ENCODE data around the gene POU3F3.
A peak's percentile ranks its signal among the peaks of the same experiment; 100 is the strongest.

Gene POU3F3

DNA sequence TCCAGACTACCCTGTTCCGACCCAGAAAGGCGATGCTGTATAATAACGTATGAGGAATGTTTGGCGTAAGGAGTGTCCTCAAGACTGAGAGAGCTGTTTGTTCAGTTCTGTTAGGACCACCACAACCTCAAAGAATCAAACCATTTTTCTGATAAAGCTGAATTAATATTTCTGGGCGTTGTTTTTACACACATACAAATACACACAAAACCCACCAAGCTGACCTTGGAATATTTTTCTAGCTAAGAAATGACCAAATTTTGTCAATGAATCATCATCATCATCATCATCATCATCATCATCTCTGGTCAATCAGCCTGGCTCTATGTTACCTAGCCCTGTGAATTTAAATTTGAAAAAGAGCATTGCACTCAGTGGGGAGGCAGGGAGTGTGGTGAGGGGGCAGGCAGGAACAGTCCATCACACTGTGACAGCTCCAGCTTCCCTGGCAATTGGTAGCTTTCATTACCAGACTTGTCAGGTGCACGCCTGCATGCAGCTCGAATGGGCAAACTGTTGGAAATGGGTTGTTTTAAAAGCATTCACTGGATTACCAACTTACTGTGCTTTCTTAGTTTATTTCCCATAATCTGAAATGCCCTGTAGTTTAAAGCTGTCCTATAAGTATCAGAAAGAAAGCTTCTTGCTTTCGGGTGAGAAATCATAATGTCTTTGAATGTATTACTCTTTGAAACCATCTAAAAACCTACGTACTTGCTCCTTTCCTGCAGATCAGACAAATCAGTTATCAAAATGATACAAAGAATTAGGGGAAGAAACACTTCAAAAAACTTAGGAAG is 6.9 kb upstream of the POU3F3 start:
- no peak for TF ChIP-seq EZH2phosphoT487 (IDR thresholded peaks at IDR 0.05; ENCODE audit: borderline replicate concordance)
- TF ChIP-seq, protein P1, sequence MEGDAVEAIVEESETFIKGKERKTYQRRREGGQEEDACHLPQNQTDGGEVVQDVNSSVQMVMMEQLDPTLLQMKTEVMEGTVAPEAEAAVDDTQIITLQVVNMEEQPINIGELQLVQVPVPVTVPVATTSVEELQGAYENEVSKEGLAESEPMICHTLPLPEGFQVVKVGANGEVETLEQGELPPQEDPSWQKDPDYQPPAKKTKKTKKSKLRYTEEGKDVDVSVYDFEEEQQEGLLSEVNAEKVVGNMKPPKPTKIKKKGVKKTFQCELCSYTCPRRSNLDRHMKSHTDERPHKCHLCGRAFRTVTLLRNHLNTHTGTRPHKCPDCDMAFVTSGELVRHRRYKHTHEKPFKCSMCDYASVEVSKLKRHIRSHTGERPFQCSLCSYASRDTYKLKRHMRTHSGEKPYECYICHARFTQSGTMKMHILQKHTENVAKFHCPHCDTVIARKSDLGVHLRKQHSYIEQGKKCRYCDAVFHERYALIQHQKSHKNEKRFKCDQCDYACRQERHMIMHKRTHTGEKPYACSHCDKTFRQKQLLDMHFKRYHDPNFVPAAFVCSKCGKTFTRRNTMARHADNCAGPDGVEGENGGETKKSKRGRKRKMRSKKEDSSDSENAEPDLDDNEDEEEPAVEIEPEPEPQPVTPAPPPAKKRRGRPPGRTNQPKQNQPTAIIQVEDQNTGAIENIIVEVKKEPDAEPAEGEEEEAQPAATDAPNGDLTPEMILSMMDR (conservative IDR thresholded peaks at IDR 0.05; ENCODE audit: low read length): no peak
- Histone ChIP-seq H3K27me3 (ENCODE audit: insufficient read depth, low read length, poor library complexity, severe bottlenecking) (no peaks in the 10 kb centered on the region), H3K9ac (ENCODE audit: low read depth, low read length, poor library complexity, severe bottlenecking) (no peak overlapping the region), H3K4me2 (ENCODE audit: low read depth, low read length, poor library complexity, severe bottlenecking) (no peak overlapping the region), H3K4me1 (ENCODE audit: insufficient read depth, low read length, poor library complexity, severe bottlenecking) (peaks cover 12% of the 10 kb centered on the region), H3K79me2 (ENCODE audit: insufficient read depth, low read length) (no peaks in the 10 kb centered on the region), H3K9me2 (replicated peaks; ENCODE audit: low read depth, low read length) (no peaks in the 10 kb centered on the region), H3F3A (ENCODE audit: low read depth) (no peaks in the 10 kb centered on the region), H4K20me1 (ENCODE audit: insufficient read depth, low read length, poor library complexity, severe bottlenecking) (no peaks in the 10 kb centered on the region), H2AFZ (ENCODE audit: low read length) (no peak overlapping the region), H3K36me3 (ENCODE audit: insufficient read depth, low read length) (no peaks in the 10 kb centered on the region), H3K4me3 (ENCODE audit: low read length, poor library complexity, severe bottlenecking) (no peak overlapping the region), H3K9me3 (ENCODE audit: insufficient read depth, low read depth, low read length) (no peaks in the 10 kb centered on the region)

DNA sequence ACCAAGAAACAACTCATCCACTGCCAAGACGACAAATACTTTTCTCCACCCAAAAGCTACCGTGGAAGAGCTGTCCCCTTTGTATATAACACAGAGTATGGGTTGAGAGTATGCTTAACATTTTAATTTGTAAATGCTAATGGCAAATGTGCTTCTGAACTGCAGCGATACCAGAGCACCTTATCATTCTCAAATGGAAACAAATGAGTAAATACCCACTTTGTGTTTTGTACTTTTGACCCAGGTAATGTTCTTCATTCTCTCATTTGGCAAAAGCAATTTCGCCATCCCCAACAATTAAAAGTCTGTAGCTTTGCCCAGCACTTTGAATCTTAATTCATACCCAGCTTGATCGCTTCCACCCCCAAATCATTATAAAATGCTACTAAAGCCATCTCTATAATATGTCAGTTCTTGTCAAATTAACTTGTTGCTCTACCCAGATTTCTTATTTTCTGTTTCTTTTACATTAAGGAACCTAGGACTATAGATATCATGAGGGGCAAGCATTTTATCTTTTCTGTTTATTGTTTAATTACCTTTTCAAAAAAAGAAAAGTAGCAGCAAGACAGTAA is 6.2 kb upstream of the POU3F3 start:
- Histone ChIP-seq H3K4me1 (ENCODE audit: insufficient read depth, low read length, poor library complexity, severe bottlenecking) (peaks cover 14% of the 10 kb centered on the region), H4K20me1 (ENCODE audit: insufficient read depth, low read length, poor library complexity, severe bottlenecking) (no peaks in the 10 kb centered on the region), H3K9me2 (replicated peaks; ENCODE audit: low read depth, low read length) (no peaks in the 10 kb centered on the region), H3K9me3 (ENCODE audit: insufficient read depth, low read depth, low read length) (no peaks in the 10 kb centered on the region), H3K9ac (ENCODE audit: low read depth, low read length, poor library complexity, severe bottlenecking) (no peak overlapping the region), H3K27me3 (ENCODE audit: insufficient read depth, low read length, poor library complexity, severe bottlenecking) (no peaks in the 10 kb centered on the region), H3K4me2 (ENCODE audit: low read depth, low read length, poor library complexity, severe bottlenecking) (no peak overlapping the region), H3F3A (ENCODE audit: low read depth) (no peaks in the 10 kb centered on the region), H3K36me3 (ENCODE audit: insufficient read depth, low read length) (no peaks in the 10 kb centered on the region), H3K4me3 (ENCODE audit: low read length, poor library complexity, severe bottlenecking) (no peak overlapping the region), H2AFZ (ENCODE audit: low read length) (no peak overlapping the region), H3K79me2 (ENCODE audit: insufficient read depth, low read length) (no peaks in the 10 kb centered on the region)
- TF ChIP-seq, protein P1 (conservative IDR thresholded peaks at IDR 0.05; ENCODE audit: low read length): no peak
- TF ChIP-seq EZH2phosphoT487 (IDR thresholded peaks at IDR 0.05; ENCODE audit: borderline replicate concordance): no peak

DNA sequence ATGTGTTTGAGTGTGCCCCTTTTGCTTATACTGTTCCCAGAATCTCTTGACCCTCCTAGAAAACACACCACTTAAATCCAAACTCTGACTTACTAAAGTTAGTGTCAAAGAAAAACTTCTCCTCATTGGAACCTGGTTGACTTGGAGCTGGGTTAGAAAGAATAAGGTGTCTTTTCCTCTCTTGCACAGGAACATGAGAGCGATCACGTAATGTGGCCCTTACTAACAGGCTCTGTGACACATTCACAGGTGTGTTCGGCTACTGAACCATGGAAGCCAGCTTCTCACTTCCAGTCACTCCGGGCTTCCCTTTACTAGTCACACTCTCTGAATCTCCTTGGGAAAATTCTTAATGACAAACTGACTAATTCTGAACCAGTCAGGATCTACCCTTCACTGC is 5.4 kb upstream of the POU3F3 start:
- Histone ChIP-seq H3F3A (ENCODE audit: low read depth) (no peaks in the 10 kb centered on the region), H3K36me3 (ENCODE audit: insufficient read depth, low read length) (no peaks in the 10 kb centered on the region), H3K27me3 (ENCODE audit: insufficient read depth, low read length, poor library complexity, severe bottlenecking) (no peaks in the 10 kb centered on the region), H3K79me2 (ENCODE audit: insufficient read depth, low read length) (no peaks in the 10 kb centered on the region), H2AFZ (ENCODE audit: low read length) (peak overlapping the region; percentile 58; the same call in 1 of the 2 replicates), H4K20me1 (ENCODE audit: insufficient read depth, low read length, poor library complexity, severe bottlenecking) (no peaks in the 10 kb centered on the region), H3K9me2 (replicated peaks; ENCODE audit: low read depth, low read length) (no peaks in the 10 kb centered on the region), H3K4me3 (ENCODE audit: low read length, poor library complexity, severe bottlenecking) (no peak overlapping the region), H3K4me2 (ENCODE audit: low read depth, low read length, poor library complexity, severe bottlenecking) (no peak overlapping the region), H3K4me1 (ENCODE audit: insufficient read depth, low read length, poor library complexity, severe bottlenecking) (peaks cover 14% of the 10 kb centered on the region), H3K9me3 (ENCODE audit: insufficient read depth, low read depth, low read length) (no peaks in the 10 kb centered on the region), H3K9ac (ENCODE audit: low read depth, low read length, poor library complexity, severe bottlenecking) (no peak overlapping the region)
- no peak for TF ChIP-seq EZH2phosphoT487 (IDR thresholded peaks at IDR 0.05; ENCODE audit: borderline replicate concordance)
- TF ChIP-seq, protein P1 (conservative IDR thresholded peaks at IDR 0.05; ENCODE audit: low read length): no peak
